ENCODE measurements around the gene AMZ2. TPM values are rescaled to one million over a fixed set of nuclear protein-coding genes. Genes with fewer than 3 reads are reported as not detected.
A peak's percentile ranks its signal among the peaks of the same experiment; 100 is the strongest.
"Not testable (repeated sequence)": the region's sequence is repeated elsewhere in the genome, so short reads cannot be mapped to it uniquely, and the experiment has no call there.

Gene AMZ2
- total RNA-seq, 3 donors from 2014 or later (not counting 1 experiment from before 2014, with no cell fraction given), result 87.0 to 131 (median 107) TPM

DNA sequence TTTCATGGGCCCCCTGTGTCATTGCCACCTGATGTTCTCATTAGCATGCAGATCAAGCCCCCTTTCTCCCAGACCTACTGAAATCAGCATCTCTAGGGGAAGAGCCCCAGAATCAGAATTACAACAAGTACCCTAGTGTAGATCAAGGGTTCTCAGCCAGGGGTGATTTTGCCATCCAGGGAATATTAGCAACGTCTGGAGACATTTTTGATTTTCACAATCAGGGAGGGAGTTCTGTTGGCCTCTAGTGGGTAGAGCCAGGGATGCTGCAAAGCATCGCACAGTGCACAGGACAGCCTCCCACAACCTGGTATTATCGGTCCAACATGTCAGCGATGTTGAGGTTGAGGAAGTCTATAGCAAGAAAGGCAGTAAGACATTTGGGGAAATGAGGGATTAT, 7.3 kb downstream of the AMZ2 start:
- no peaks in the 10 kb centered on the region for H3K9me3 ChIP-seq (ENCODE audit: control insufficient read depth, insufficient read depth, low read length)
- Mint-ChIP-seq H3K36me3 (no peaks in the 10 kb centered on the region), H3K27ac (peak overlapping the region; percentile 97 to 100), H3K4me1 (peaks cover 68 to 70% of the 10 kb centered on the region in 2 donors), H3K4me3 (peak overlapping the region; percentile 93), H3K9me3 (no peaks in the 10 kb centered on the region), H3K27me3 (ENCODE audit: low read depth in 2 of 2) (no peaks in the 10 kb centered on the region)
- no peak for ATAC-seq
- intact Hi-C loops (cut with micrococcal nuclease), result loop anchor here (1.0 to 5.0 kb wide), 3 partner anchors 8 to 72 kb away; no protein-coding TSS in a partner anchor
- H3K27me3 ChIP-seq (ENCODE audit: control insufficient read depth, insufficient read depth, low read length), result no peaks in the 10 kb centered on the region
- peaks cover 62% of the 10 kb centered on the region for H3K4me1 ChIP-seq (ENCODE audit: control insufficient read depth, insufficient read depth, low read length)
- TF ChIP-seq, protein P1, sequence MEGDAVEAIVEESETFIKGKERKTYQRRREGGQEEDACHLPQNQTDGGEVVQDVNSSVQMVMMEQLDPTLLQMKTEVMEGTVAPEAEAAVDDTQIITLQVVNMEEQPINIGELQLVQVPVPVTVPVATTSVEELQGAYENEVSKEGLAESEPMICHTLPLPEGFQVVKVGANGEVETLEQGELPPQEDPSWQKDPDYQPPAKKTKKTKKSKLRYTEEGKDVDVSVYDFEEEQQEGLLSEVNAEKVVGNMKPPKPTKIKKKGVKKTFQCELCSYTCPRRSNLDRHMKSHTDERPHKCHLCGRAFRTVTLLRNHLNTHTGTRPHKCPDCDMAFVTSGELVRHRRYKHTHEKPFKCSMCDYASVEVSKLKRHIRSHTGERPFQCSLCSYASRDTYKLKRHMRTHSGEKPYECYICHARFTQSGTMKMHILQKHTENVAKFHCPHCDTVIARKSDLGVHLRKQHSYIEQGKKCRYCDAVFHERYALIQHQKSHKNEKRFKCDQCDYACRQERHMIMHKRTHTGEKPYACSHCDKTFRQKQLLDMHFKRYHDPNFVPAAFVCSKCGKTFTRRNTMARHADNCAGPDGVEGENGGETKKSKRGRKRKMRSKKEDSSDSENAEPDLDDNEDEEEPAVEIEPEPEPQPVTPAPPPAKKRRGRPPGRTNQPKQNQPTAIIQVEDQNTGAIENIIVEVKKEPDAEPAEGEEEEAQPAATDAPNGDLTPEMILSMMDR (IDR thresholded peaks at IDR 0.05), result no peak
- DNase-seq, result peak in 1 of 2 donors; percentile 32
- H3K4me3 ChIP-seq (ENCODE audit: low read length), result no peak overlapping the region
- peaks cover 22% of the 10 kb centered on the region for H3K36me3 ChIP-seq (ENCODE audit: control insufficient read depth, insufficient read depth, low read length)
- 60% methylated on average over 4 of the region's 4 CpGs for WGBS (ENCODE audit: insufficient coverage)
- H3K27ac ChIP-seq (ENCODE audit: low read length), result peak overlapping the region; percentile 98

DNA sequence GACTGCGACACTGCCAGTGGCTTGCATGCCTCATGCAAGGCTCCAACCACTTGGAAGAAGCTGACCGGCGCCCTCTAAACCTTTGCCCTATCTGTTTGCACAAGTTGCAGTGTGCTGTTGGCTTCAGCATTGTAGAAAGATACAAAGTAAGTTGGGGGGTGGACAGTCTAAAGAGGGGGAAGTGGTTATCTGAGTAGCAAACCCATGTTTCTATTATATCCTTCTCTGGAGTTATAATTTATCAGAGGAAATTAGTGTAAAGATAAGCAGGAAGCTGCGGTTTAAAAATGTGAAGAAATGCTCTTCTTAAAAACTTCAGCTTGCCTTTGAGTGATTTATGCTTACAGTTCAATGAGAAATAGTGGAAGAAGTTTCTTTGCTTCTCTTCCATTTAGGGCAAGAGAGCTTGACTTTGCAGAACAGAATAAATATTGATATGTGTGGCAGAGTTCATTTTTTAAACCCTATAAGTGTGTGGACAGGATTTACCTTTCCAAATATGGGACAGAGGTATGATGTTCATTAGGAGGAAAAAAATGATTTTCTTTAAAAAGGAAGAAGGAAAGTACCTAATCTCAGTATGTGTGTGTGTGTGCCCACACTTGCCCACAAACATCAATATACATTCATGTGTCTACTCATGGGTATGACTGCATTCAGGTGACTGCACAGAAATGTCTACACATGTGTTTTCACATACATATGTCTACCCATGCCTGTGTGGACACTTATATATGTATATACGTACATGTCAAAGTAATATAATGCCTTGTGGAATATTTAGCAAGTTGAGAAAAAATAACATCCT, 8.1 kb downstream of the AMZ2 start:
- peaks cover 67% of the 10 kb centered on the region for H3K4me1 ChIP-seq (ENCODE audit: control insufficient read depth, insufficient read depth, low read length)
- intact Hi-C loops (cut with micrococcal nuclease), result loop anchor here (1.0 to 5.0 kb wide), 3 partner anchors 9 to 73 kb away; no protein-coding TSS in a partner anchor
- Mint-ChIP-seq H3K9me3 (no peaks in the 10 kb centered on the region), H3K27me3 (ENCODE audit: low read depth in 2 of 2) (no peaks in the 10 kb centered on the region), H3K4me1 (peaks cover 72 to 73% of the 10 kb centered on the region in 2 donors), H3K36me3 (no peaks in the 10 kb centered on the region), H3K27ac (peak overlapping the region; percentile 97 to 100), H3K4me3 (peak overlapping the region; percentile 93)
- H3K4me3 ChIP-seq (ENCODE audit: low read length), result no peak overlapping the region
- no peaks in the 10 kb centered on the region for H3K9me3 ChIP-seq (ENCODE audit: control insufficient read depth, insufficient read depth, low read length)
- TF ChIP-seq, protein P1 (IDR thresholded peaks at IDR 0.05), result no peak
- 13% methylated on average over 4 of the region's 5 CpGs for WGBS (ENCODE audit: insufficient coverage)
- ATAC-seq (peak; percentile 20 to 46 (median 30)), DNase-seq (peak in 1 of 2 donors; percentile 64)
- H3K36me3 ChIP-seq (ENCODE audit: control insufficient read depth, insufficient read depth, low read length), result peaks cover 16% of the 10 kb centered on the region
- H3K27ac ChIP-seq (ENCODE audit: low read length), result peak overlapping the region; percentile 98
- H3K27me3 ChIP-seq (ENCODE audit: control insufficient read depth, insufficient read depth, low read length), result no peaks in the 10 kb centered on the region

DNA sequence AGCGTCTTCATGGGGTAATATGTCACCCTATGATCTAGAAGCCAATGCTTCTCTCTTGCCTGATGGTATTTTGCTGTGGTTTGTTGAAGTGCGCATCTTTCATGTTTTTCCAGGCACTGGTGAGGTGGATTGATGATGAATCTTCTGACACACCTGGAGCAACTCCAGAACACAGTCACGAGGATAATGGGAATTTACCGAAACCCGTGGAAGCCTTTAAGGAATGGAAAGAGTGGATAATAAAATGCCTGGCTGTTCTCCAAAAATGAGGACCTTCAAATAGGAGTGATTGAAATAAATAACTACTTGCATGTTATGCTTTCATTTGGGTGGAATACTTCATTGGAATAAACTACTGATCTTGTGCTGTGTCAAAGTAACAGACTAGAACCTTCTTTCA, 8.9 kb downstream of the AMZ2 start:
- WGBS (ENCODE audit: insufficient coverage), result 88% methylated on average over 4 of the region's 5 CpGs
- not testable (repeated sequence) for H3K27me3 ChIP-seq (ENCODE audit: control insufficient read depth, insufficient read depth, low read length); H3K36me3 Mint-ChIP-seq; H3K27me3 Mint-ChIP-seq (ENCODE audit: low read depth in 2 of 2); H3K9me3 ChIP-seq (ENCODE audit: control insufficient read depth, insufficient read depth, low read length); DNase-seq; H3K4me3 ChIP-seq (ENCODE audit: low read length); ATAC-seq; H3K9me3 Mint-ChIP-seq
- Mint-ChIP-seq H3K4me3 (peak overlapping the region; percentile 93), H3K4me1 (peaks cover 74 to 80% of the 10 kb centered on the region in 2 donors), H3K27ac (peak overlapping the region; percentile 97 to 100)
- peak overlapping the region; percentile 98 for H3K27ac ChIP-seq (ENCODE audit: low read length)
- intact Hi-C loops (cut with micrococcal nuclease), result loop anchor here (5.0 kb wide), 1 partner anchor 49 kb away; no protein-coding TSS in a partner anchor
- peaks cover 69% of the 10 kb centered on the region for H3K4me1 ChIP-seq (ENCODE audit: control insufficient read depth, insufficient read depth, low read length)
- peaks cover 12% of the 10 kb centered on the region for H3K36me3 ChIP-seq (ENCODE audit: control insufficient read depth, insufficient read depth, low read length)

DNA sequence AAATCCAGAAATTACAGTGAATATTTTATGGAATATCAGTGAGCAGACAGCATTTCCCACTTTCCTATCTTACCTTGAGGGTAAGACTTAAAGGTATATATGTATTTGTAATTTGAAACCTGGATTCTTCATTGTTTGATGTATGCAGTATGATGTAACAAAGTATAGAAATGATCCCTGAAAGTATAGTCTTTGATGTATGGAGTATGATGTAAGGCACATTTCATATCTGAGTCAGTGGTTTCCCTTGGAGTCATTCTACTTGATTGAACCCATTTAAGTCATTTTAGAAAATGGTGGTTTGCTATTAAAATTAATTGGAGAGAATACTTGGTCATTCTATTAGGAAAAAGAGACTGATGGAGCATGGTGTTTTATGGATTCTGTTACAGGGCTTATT, 10.1 kb downstream of the AMZ2 start:
- ATAC-seq (no peak), DNase-seq (peak in 1 of 2 donors; percentile 43)
- Mint-ChIP-seq H3K9me3 (no peaks in the 10 kb centered on the region), H3K4me1 (peaks cover 74 to 88% of the 10 kb centered on the region in 2 donors), H3K36me3 (no peaks in the 10 kb centered on the region), H3K27ac (peak overlapping the region; percentile 97 to 100), H3K4me3 (peak overlapping the region; percentile 68), H3K27me3 (ENCODE audit: low read depth in 2 of 2) (no peaks in the 10 kb centered on the region)
- Histone ChIP-seq H3K36me3 (ENCODE audit: control insufficient read depth, insufficient read depth, low read length) (peaks cover 9% of the 10 kb centered on the region), H3K4me3 (ENCODE audit: low read length) (no peak overlapping the region), H3K4me1 (ENCODE audit: control insufficient read depth, insufficient read depth, low read length) (peaks cover 66% of the 10 kb centered on the region), H3K9me3 (ENCODE audit: control insufficient read depth, insufficient read depth, low read length) (no peaks in the 10 kb centered on the region), H3K27ac (ENCODE audit: low read length) (peak overlapping the region; percentile 98), H3K27me3 (ENCODE audit: control insufficient read depth, insufficient read depth, low read length) (no peaks in the 10 kb centered on the region)
- intact Hi-C loops (cut with micrococcal nuclease), result loop anchor here (5.0 kb wide), 1 partner anchor 51 kb away; no protein-coding TSS in a partner anchor
- TF ChIP-seq, protein P1 (IDR thresholded peaks at IDR 0.05), result no peak

DNA sequence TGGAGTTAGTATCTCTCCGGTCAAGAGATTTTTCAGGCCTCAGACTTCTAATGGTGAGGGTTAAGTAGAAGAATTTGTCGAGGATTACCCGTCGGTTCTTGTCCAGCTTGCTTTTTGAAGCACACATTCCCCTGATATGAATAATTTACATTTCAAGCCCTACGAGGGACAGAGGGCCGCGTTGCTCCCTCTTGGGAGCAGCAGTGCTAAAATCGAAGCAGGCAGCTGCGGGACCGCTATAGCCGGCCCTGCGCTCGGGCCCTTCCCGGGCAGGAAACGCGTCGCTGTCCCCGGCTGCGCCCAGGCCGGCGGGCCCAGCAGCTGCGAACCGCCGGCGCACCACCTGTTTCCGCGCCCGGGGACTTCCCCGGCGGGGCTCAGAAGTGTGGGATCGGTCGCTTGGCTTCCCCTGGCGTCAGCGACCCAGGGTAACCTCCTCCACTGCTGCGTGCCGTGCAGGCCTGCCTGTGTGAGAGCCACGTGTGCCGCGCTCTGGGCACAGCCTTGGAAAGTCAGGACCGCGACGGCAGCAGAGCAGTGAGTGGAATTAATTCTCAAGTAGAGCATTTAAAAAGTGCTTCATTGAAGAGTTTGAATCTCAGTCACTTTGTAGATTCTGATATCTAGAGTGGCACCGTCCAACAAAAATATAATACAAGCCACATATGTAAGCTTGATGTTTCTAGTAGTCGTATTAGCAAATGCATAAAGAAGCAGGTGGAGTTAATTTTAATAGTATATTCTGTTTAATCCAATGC, 11.2 kb downstream of the AMZ2 start:
- not testable (repeated sequence) for H3K27me3 Mint-ChIP-seq (ENCODE audit: low read depth in 2 of 2); H3K36me3 Mint-ChIP-seq; H3K4me3 ChIP-seq (ENCODE audit: low read length); H3K9me3 Mint-ChIP-seq; H3K9me3 ChIP-seq (ENCODE audit: control insufficient read depth, insufficient read depth, low read length); H3K36me3 ChIP-seq (ENCODE audit: control insufficient read depth, insufficient read depth, low read length); H3K27me3 ChIP-seq (ENCODE audit: control insufficient read depth, insufficient read depth, low read length)
- peak overlapping the region; percentile 65 for H3K4me3 Mint-ChIP-seq
- ATAC-seq (peak; percentile 77 to 92 (median 87)), DNase-seq (peak; percentile 77 to 92)
- peaks cover 68 to 83% of the 10 kb centered on the region in 2 donors for H3K4me1 Mint-ChIP-seq
- peak overlapping the region; percentile 97 to 100 for H3K27ac Mint-ChIP-seq
- H3K4me1 ChIP-seq (ENCODE audit: control insufficient read depth, insufficient read depth, low read length), result peaks cover 67% of the 10 kb centered on the region
- 2% methylated on average over 23 of the region's 44 CpGs for WGBS (ENCODE audit: insufficient coverage)
- intact Hi-C loops (cut with micrococcal nuclease), result loop anchor here (5.0 kb wide), 1 partner anchor 52 kb away; no protein-coding TSS in a partner anchor
- H3K27ac ChIP-seq (ENCODE audit: low read length), result peak overlapping the region; percentile 98
